ENCODE data around the gene MBNL3.

MBNL3 gene

DNA sequence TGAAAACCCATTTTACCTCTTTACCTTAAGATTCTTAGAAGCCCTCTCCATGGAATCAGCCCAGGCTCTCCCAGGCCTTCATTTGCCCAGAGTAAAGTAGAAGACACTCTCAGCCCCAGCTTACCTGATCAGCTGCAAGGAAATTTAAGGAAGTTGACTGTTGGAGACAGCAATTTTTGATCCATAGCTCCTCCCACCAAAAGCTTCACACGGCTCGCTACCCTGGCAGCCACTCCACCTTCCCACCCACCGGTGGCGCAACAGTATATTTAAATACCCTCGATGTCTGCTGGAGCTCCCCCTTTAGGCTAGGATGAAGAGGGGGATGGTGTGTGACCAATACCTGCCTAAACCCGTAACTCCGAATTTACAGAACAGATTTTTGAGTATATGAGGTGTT lies 75.4 kb downstream of the MBNL3 start:
- DNase-seq = no peak

DNA sequence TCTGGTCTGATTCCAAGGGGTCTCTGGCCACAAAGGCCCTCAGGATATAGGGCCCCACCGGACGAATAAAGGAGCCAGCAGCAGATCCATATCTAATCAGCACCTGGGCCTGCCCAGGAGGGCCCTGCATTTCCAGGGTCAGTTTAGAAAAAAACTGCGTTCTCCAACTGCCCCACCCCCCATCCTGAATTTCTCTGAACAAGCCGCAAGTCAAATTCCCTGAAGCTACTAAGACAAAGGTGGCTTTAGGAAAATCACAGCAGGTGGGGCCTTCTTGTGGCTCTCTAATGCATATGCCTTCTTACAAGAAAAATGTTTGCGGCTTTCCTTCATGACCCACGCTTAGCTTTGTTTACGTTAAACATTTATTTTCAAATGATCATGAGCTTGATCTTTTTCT lies 76.6 kb downstream of the MBNL3 start:
- no peak for DNase-seq

DNA sequence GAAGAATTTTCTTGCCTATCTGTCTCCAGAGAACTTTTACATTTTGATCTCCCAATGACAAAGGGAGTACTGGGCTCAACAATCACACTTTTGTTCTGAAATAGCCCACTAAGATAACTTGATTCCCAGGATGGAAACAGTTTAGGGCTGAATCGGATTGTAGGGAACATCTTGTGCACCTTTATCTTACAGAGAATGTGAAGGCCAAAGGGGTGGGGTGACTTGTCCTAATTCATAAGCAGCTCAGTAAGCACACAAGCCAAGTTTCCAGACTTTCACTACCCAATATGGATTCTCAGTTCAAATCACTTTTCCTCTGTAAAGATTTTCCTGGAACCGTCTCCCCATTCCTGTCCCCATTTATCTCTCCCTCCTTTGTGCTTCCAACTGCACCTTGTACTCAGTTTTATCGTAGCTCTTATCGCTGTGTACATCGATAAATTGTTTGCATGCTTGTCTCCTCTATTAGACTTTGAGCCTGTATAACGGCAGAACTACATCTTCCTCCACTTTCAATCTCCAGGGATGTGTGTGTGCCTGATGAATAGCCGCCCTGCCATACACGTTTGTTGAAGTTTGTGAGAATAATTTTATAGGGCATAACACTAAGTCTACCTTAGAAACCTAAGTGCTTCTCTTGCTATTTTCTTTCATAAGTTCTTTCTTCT lies 77.4 kb downstream of the MBNL3 start:
- no peak for DNase-seq

DNA sequence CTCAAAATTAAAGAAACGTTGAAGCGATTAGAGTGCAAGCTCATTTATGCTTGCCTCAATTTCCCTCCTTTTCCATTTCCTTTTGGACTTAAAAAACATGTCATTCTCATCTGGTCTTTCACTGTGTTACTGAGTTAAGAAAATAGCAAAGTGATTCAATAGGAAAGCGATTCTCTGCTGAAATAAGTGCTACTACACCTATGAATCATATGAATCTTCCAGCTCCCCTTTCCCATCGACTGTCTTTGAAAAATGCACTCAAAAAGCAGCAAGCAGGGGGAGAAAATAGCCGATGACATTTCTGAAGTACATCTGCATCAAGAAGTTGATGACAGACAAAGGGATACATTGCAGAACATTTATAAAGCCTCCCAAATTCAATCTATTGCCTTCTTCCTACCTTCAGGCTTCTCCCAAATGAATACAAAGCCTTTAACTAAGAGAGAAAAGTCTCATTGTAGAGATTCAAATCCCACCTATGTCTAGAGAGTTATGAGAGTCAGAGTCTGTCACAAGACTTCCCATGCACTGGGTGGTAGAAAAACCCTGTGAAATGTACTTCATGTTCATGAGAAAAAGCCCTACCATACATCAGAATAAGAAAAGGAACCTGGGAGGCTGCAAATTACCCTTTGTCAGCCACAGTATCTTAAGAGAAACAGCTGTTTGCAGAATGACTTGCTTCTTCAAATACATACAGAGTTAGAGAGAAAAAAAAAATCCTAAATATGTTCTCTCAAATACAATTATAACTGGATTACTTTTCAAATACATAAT lies 78.9 kb downstream of the MBNL3 start:
- no peak for DNase-seq

DNA sequence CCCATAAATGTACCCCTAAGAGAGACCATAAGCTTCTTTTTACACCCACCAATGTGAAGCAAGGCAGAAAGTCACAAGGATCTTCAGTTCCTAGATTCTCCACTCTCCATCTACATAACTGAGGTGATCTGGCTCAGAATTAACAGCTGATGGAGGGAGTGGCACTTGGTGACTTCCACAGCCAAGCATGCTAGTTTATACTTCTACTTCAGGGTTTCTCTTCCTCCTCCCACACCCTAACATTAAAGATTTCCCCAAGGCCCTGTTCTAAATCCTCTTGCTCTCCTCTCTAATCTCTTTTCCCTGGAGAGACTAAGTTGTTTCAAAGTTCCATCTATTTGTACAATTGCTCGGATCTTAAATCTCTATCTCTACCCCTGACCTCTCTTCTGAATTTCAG lies 81.1 kb downstream of the MBNL3 start:
- no peak for DNase-seq

DNA sequence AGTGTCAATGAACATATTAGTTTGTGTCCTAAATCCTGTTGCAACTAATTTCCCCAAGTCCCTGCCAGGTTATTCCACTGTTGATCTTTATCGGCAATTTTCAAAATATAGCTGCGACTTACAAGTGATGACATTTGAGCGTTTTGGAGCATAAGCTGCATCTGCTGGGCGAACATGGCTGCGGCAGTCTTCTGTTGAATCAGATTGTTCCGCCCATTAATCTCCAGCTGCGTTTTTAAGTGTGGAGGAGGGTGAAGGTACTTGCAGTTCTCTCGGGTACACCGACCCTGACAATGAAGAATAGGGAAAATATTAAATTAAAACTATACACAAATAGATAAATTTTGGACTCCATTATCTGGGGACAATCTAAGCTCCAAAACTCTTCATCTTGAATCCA lies 82.7 kb downstream of the MBNL3 start:
- DNase-seq = no peak

DNA sequence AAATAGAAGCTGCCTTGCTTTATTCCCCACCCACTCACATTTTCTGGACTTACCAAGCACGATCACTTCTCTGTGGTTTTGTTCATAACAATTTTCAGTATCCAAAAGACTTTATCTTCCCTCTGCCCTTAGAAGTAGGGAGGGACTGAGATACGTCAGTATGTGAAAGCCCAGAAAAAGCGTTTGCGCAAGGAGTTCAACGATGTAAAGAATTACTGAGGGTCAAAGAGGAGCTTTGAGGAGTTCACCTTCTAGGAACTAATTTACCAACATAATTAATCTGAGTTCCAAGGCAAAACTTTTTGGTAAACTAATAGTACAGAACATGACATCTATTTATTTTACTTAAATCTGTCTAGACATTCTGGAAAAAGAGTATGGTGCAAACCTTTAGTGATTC lies 84.6 kb downstream of the MBNL3 start:
- DNase-seq = no peak

DNA sequence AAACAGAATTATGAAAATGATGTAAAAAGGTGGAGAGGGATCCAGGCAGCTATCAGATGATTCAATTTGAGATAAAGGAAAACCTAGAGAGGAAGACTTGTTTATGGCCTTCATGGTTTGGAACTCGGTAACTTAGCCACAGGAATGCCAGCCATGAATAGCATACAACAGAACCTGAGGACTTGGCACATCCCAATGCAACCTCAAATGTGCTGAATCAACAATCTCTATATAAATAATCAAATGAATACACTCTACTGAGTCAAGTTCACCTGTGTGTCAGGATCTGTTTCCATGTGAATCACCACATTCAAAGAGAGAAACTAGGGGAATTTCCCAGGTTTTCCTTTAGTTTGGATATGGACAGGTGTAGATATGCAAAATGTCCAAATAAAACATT lies 86.9 kb downstream of the MBNL3 start:
- no peak for DNase-seq

DNA sequence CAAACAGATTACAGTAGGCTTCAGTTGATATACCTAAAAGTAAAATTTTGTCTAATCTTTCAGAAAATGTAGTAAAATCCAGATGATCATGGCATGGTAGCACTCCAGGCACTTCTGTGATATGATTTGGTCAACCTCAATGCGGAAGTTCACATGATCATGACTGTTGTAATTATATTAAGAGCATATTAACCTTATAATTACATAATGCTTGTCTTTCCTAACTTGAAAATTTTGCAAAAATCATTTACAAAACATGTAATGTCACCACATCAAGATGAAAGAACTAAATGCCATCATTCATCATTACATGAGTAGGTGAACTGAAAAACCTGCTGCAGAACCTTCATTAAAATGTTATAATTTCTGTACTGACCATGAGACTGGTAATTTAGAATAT lies 88.1 kb downstream of the MBNL3 start:
- no peak for DNase-seq

DNA sequence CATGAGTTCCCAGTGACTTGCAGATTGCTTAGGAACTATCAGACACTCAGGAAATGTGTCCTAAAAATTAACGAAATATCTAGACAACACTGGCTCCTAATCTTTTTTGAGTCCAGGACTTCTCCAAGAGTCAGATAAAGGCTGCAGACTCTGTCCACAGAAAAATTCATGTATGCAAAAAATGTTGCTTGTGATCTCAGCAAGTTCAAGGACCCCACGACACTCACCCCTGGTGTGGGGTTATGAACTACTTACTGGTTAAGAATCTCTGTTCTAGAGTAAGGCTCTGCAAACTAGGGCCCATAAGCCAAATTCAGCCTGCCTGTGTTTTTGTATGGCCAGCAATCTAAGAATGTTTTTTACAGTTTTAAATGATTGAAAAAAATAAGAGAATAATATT lies 93.2 kb downstream of the MBNL3 start:
- no peak for DNase-seq

DNA sequence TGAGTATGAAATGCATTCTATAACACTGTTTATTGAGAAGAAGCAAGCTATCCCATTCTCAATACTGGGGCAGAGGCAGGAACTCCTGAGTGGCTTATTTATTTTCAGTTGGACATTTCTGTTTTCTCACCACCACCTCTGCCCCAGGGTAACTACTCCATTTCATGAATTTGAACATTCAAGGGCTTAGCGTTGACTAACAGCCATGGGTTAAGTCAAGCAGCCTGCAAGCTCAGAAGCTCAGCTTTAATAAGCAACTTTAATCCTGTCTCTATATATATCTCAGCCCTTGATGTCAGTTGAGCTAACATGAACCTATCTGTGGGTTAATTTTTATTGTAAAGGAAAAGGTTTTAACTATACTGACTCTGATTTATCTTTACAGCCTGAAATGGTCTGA lies 93.8 kb downstream of the MBNL3 start:
- DNase-seq = no peak

DNA sequence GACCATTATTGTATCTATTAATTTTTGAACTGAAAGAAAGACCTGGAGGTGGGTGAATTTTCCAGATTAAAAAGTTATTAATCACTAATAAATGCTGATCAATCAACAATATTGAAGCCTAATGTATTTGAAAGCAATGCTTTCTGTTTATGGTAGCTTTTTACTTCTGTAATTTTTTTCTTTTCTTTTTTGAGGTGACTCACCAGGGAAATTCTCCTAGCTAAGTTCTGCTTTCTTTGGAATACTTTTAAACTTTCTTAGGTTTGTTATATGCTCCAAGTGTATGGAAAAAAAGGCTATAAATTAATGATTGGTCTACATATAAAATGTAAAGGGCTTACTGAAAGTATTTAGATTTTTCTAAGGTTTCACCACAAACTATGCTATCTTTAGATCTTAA lies 94.2 kb downstream of the MBNL3 start:
- no peak for DNase-seq

DNA sequence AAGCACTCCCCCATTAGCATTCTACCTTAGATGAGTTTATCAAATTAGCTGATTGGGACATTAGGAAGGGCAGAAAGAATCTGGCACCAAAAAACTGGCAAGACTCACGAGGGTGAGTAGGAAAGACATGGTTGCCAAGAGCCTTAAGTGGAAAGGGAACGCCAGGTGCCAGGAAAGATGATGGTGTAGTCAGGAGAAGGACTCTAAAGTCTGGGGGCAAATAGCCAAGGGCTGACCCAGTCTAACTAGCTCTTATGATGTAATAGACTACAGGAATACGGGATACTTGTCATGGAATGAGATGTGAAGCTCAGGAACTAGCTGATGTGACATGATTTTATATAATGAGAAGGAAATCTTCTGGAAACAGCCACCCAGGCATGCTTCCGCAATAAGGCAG lies 94.8 kb downstream of the MBNL3 start:
- no peak for DNase-seq

DNA sequence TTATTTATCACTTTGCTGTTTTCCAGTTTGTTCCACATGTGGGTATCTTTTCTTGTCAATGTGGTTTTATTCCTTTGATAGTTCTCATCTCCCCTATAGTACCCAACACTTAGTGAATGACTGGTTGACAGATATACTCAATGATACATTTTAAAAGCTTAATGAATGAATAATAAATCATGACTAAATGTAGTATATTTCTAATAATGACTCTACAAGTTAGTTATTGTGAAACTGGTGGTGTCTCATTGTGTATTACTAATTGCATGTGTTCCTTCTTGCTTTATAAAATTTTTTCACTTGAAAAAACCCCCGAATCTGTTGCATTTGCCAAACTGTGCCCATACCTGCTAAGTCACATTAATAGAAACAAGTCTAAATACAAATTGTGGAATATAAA lies 95.4 kb downstream of the MBNL3 start:
- no peak for DNase-seq

DNA sequence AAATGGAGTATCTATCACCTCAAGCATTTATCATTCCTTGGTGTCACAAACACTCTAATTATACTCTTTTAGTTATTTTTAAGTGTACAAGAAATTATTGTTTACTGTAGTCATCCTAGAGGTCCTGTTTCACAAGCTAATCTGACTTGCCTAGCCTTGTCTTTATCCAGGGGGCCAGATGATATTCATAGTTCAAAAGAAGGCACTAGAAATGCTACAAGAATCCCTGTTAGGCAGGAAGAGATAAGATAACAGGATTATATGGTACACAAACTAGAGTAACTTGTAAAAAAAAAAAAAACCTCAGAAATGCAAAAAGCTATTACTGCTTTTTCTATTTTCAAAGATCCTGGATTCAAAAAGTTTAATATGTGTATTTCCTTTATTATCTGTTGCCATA lies 95.8 kb downstream of the MBNL3 start:
- no peak for DNase-seq

DNA sequence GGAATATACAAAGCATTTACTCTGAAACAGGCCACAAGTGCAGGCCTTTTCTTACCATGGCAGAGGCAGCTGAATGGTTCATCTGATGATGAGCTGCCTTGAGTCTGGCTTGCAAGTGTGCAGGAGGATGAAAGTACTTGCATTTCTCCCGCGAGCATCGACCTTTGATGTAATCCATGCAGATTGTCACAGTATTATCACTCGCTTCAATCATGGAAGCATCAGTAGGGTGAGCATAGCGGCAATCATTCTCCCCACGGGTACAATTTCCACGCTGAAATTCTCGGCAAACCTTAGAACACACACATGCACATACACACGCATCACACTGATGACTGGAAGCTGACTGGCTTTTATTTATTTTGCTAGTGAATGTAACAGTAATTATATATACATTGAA lies 98.0 kb downstream of the MBNL3 start:
- DNase-seq = no peak

DNA sequence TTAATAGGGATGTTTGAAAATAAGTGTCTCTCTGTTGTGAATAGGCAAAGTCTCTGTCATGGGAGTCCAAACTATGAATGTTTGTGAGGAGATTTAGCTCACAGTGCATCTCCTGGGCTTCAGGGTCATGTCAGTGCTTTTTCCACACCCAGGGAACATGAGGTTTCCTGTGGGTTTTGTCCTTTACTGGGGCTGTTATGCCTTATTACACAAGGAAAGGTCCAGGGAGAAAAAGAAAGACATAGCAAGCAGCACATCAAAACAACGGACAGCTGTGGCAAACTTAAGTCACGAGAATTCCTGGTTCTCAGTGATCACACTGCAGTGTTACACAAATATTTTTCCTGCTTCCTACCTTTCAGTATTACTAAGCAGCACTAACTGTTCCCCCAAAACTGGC lies 99.4 kb downstream of the MBNL3 start:
- no peak for DNase-seq

DNA sequence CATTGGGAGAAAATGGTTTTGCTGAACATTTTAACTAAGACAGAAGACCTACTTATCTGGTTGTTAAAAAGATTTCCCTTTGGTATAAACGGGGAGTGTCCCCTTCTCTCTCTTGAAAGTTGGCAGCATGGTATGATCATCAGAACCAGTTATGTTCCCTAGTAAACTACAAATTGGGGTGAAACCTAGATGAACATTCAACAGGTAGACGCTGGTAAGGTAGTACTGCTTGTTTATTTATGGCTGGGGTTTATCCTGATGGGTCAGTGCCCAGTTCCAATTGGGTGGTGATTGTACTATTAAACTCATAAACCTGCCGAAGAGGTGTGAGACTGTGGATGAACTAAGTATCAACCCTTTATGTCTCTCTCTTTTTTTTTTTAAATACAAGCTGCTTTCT lies 100.5 kb downstream of the MBNL3 start:
- no peak for DNase-seq

DNA sequence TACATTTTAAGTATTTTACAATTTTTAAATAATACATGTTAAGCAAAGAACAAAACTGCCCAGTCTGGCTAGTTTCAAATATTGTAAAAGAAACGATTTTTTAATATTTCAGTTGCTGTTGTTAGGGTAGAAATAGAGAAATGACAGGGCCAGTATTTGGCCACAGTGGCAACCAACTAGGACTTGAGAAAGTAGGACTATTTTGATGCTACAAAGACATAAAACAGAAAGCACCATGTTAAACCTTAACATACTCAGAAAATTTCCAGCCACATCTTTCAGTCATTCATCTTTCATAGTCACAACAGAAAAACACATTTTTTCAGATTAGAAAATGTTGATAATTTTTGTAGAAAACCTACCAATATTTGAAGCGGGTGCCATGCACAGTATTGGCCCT lies 104.5 kb downstream of the MBNL3 start:
- no peak for DNase-seq

DNA sequence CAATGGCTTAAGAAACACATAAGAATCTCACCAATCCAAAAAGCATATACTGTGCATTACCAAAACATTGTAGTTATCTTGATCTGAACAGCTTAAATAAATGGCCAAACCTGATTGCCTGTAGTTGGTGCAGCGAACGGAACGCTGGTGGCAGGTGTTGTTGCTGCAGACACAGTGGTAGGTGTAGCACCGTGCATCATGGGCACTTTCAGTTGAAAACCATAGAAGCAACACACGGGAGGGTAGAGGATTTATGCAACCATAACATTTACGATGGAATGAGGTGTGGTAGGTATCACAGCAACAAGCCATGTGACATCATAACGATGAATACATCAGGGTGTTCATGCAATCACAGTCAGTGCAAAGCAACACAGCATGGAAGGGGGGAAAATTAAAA lies 106.8 kb downstream of the MBNL3 start:
- no peak for DNase-seq

DNA sequence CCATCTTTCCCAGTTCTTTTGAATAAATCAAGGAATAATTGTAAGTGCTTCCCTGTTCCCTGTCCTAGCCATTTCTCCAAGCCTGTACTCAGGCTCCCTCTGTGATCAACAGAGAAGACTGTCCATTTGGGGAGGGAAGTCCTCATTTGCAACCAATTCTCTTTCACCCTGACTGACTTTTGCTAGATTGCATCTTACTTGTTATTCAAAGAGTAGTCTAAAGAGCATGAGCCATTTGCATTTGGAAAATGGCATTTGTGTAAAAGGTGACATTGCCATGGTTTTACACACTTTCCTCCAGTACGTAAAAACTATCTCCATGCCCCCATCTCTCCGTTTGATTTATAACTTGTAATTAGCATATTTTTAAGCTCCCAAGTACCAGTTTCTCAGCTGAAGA lies 110.6 kb downstream of the MBNL3 start:
- no peak for DNase-seq

DNA sequence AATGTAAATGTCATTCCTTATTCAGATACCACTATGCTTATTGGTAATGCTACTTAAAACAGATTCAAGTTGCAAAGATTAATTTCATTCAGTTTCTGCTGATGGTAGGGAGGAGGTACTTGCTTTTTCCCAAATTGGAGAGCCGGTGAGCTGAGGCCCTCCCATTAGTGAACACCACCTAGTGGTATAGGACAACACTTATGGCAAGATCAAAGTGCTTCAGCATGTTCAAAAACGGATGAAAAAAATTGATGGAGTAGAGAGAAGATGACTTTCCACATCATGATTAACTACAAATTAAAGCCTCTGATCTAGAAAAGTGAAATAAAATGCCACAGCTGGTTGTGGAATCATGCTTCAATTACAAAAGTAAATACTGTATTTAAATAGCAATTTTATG lies 112.9 kb downstream of the MBNL3 start:
- DNase-seq = no peak

DNA sequence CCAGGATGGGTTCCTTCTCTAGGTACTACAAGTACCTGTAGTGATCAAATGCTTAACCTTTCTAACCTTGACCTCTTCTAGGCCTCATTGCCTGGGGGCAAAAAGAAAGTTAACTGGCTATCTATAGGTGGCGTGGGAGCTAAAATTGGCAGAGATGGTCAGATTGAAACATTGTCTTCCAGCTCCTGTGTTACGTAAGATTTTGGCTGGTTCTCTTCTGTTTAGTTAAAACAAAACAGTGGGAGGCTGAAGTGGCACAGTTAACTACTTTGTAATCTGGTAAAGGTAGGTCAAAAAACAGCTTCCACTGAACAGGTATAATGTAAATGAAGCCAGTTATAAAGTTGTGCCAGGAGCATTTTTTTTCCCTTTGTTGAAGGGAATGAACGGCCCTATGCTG lies 115.2 kb downstream of the MBNL3 start:
- no peak for DNase-seq

DNA sequence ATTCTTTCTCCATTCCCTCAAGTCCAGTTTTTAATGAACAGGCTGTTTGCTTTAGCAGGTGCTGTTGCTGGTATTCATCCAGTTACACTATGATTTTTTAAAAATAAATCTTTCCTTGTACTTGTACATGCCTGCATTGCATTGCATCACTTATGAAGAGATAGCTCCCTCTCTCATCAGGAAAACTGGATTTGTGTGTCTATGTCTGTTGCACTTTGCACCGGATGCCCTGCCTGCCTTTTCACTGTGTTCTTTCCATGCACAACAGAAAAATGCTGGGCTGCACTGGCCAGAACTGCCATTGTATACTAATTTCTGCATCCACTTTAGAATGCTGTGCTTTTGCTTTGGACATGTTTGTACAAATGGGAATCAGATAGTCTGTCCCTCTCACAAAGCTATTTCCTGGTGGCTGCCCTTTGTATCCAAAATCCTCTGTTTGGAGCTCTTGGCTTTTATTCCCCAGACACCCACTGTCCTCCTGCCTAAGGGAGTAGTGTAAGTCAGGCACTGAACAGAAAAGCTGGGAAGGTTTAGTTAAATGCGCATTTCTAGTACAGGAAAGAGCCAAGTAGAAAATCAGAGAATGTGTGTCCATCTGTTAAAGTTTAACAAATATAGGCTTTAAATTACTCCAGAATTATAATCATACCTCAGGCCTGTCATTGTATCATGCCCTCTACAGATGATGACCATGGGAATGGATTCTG lies 119.1 kb downstream of the MBNL3 start:
- no peak for DNase-seq

Data from NCI-H774 (cell line).